H1 (cell line): ENCODE measurements around the gene NPTX1. TPM values are rescaled to one million over a fixed set of nuclear protein-coding genes. Genes with fewer than 3 reads are reported as not detected.

Source experiments
- E2F6 ChIP-seq: IDR thresholded peaks from 2 replicates; pipeline ENCODE4 v1.6.1; 2012; ENCODE audit warnings: inconsistent platforms
- SAP30 ChIP-seq: fragments of 300-600 bp; sonication (generic); IDR thresholded peaks from 2 replicates; pipeline ENCODE4 v1.7.1; 2012; ENCODE audit warnings: low read length, moderate library complexity, mild to moderate bottlenecking, inconsistent platforms; ENCODE audit not compliant: insufficient read depth, insufficient replicate concordance
- SIX5 ChIP-seq: IDR thresholded peaks from 2 replicates; pipeline ENCODE4 v1.6.1; 2011; ENCODE audit warnings: mild to moderate bottlenecking, low read depth, low read length
- polyA plus RNA-seq, 7 experiments: library from polyadenylated mRNA; depleted of rRNA in 3 of 7; stranded (reverse) in 5 of 7; unstranded in 2 of 7; fragments of >200 nt in 5 of 7; fragments of 200-250 nt in 2 of 7; gene quantifications; 1 replicate in 5 of 7; 2 replicates in 1 of 7; 4 replicates in 1 of 7; pipeline versions ENCODE4 v1.2.1 to v1.2.3, GENCODE V29; 2011 to 2013; ENCODE audit warnings: missing spikeins in 2 of 7, mixed read lengths in 2 of 7
- total RNA-seq: library from RNA; stranded (reverse); fragmentation: NEBNext Ultra II Directional; extraction: Animal tissue kit (Norgen Biotek cat#: 25700); gene quantifications from 2 replicates; pipeline ENCODE4 v1.2.1, GENCODE V29; 2021

Gene NPTX1
- total and polyA plus RNA-seq, 2 of the 8 experiments (the other 6 are each of a cell fraction or from before 2014, with no cell fraction given), result 12.0 to 17.9 TPM

- TF ChIP-seq E2F6, result no peak
- TF ChIP-seq SAP30, result no peak
- no peak for TF ChIP-seq SIX5
These were observed 6.7 kb downstream of the NPTX1 start (continued) for GRCh38 chr17:80469667-80470066.
